Measurements from ENCODE around the gene ZYG11A. TPM values are rescaled to one million over a fixed set of nuclear protein-coding genes. Genes with fewer than 3 reads are reported as not detected.
"Not testable (repeated sequence)": the region's sequence is repeated elsewhere in the genome, so short reads cannot be mapped to it uniquely, and the experiment has no call there.

Gene ZYG11A
- total and polyA plus RNA-seq, 8 donors = 0.06 to 0.23 (median 0.18) TPM; not detected in 5

- H3K4me1 ChIP-seq = no peaks in the 10 kb centered on the region
- H3K9me3 ChIP-seq = no peaks in the 10 kb centered on the region
- WGBS, 5 donors = 74 to 91% (median 81%) methylated on average over 2 of the region's 2 CpGs
- DNase-seq = peak in 1 of 2 donors; percentile 17
- intact Hi-C loops (cut with DNase I; ENCODE audit: low total_unique reads) = no loop called here
- H3K36me3 ChIP-seq = peaks cover 25 to 85% (median 81%) of the 10 kb centered on the region in 4 donors
- H3K27me3 ChIP-seq = no peaks in the 10 kb centered on the region
- TF ChIP-seq EP300 (IDR thresholded peaks at IDR 0.05) (no peak), POLR2A (IDR thresholded peaks at IDR 0.05) (no peak), CTCF (IDR thresholded peaks at IDR 0.05) (no peak), POLR2AphosphoS5 (IDR thresholded peaks at IDR 0.05) (no peak)
- H3K4me3 ChIP-seq = no peak overlapping the region
- H3K27ac ChIP-seq = no peak overlapping the region
Observed at GRCh38 chr1:52814465-52814864, 28.1 kb upstream of the ZYG11A start.

GRCh38 chr1:52820830-52821229 is 21.7 kb upstream of the ZYG11A start:
- peaks cover 22 to 73% (median 64%) of the 10 kb centered on the region in 4 donors for H3K36me3 ChIP-seq
- DNase-seq; H3K4me1 ChIP-seq; H3K27me3 ChIP-seq; intact Hi-C loops (cut with DNase I; ENCODE audit: low total_unique reads); H3K9me3 ChIP-seq; H3K27ac ChIP-seq; H3K4me3 ChIP-seq: not testable (repeated sequence)
- 92 to 97% (median 97%) methylated on average over 5 of the region's 5 CpGs for WGBS, 5 donors

- intact Hi-C loops (cut with DNase I; ENCODE audit: low total_unique reads) = no loop called here
- no peak overlapping the region for H3K4me3 ChIP-seq
- no peak overlapping the region for H3K27ac ChIP-seq
- no peaks in the 10 kb centered on the region for H3K4me1 ChIP-seq
- no peaks in the 10 kb centered on the region for H3K9me3 ChIP-seq
- no peak for TF ChIP-seq POLR2AphosphoS5 (IDR thresholded peaks at IDR 0.05)
- TF ChIP-seq POLR2A (IDR thresholded peaks at IDR 0.05) = no peak
- no peak for TF ChIP-seq EP300 (IDR thresholded peaks at IDR 0.05)
- TF ChIP-seq CTCF (IDR thresholded peaks at IDR 0.05) = no peak
- H3K36me3 ChIP-seq = peaks cover 11 to 26% (median 19%) of the 10 kb centered on the region in 4 donors
- peak in 1 of 2 donors; percentile 21 for DNase-seq
- 5 to 17% (median 12%) methylated on average over 1 of the region's 1 CpG for WGBS, 5 donors
- H3K27me3 ChIP-seq = no peaks in the 10 kb centered on the region
Observed at GRCh38 chr1:52825868-52826267, 16.7 kb upstream of the ZYG11A start.

GRCh38 chr1:52834798-52835197 is 7.8 kb upstream of the ZYG11A start:
- 77 to 91% (median 85%) methylated on average over 3 of the region's 3 CpGs for WGBS, 5 donors

GRCh38 chr1:52836035-52836434 is 6.5 kb upstream of the ZYG11A start:
- no peaks in the 10 kb centered on the region for H3K9me3 ChIP-seq
- WGBS, 5 donors = 53 to 71% (median 67%) methylated on average over 3 of the region's 3 CpGs
- no peaks in the 10 kb centered on the region for H3K36me3 ChIP-seq
- H3K27me3 ChIP-seq = peaks cover 0 to 29% (median 0%) of the 10 kb centered on the region in 3 donors
- H3K4me3 ChIP-seq = no peak overlapping the region
- no peak overlapping the region for H3K27ac ChIP-seq
- intact Hi-C loops (cut with DNase I; ENCODE audit: low total_unique reads) = no loop called here
- TF ChIP-seq EP300 (IDR thresholded peaks at IDR 0.05) = no peak
- no peak for TF ChIP-seq POLR2AphosphoS5 (IDR thresholded peaks at IDR 0.05)
- TF ChIP-seq POLR2A (IDR thresholded peaks at IDR 0.05) = no peak
- TF ChIP-seq CTCF (IDR thresholded peaks at IDR 0.05) = no peak
- DNase-seq = no peak
- H3K4me1 ChIP-seq = no peaks in the 10 kb centered on the region

More at GRCh38 chr1:52834798-52835197, 7.8 kb upstream of the ZYG11A start:
- Histone ChIP-seq H3K27me3 (peaks cover 0 to 27% (median 0%) of the 10 kb centered on the region in 3 donors), H3K4me1 (no peaks in the 10 kb centered on the region), H3K4me3 (no peak overlapping the region), H3K36me3 (no peaks in the 10 kb centered on the region), H3K27ac (no peak overlapping the region), H3K9me3 (no peaks in the 10 kb centered on the region)
- TF ChIP-seq POLR2AphosphoS5 (IDR thresholded peaks at IDR 0.05) = no peak
- intact Hi-C loops (cut with DNase I; ENCODE audit: low total_unique reads) = no loop called here
- DNase-seq = no peak

GRCh38 chr1:52839175-52839574 is 3.4 kb upstream of the ZYG11A start:
- 92 to 97% (median 94%) methylated on average over 10 of the region's 10 CpGs for WGBS, 5 donors
- H3K27ac ChIP-seq; H3K9me3 ChIP-seq; H3K36me3 ChIP-seq; intact Hi-C loops (cut with DNase I; ENCODE audit: low total_unique reads); H3K4me3 ChIP-seq; DNase-seq: not testable (repeated sequence)
- peaks cover 13 to 18% (median 17%) of the 10 kb centered on the region in 4 donors for H3K4me1 ChIP-seq
- H3K27me3 ChIP-seq = peaks cover 0 to 59% (median 18%) of the 10 kb centered on the region in 3 donors

- intact Hi-C loops (cut with DNase I; ENCODE audit: low total_unique reads); H3K9me3 ChIP-seq; H3K4me3 ChIP-seq; H3K36me3 ChIP-seq; DNase-seq; H3K27ac ChIP-seq: not testable (repeated sequence)
- H3K4me1 ChIP-seq = peaks cover 13 to 18% (median 17%) of the 10 kb centered on the region in 4 donors
- WGBS, 5 donors = 77 to 94% (median 84%) methylated on average over 6 of the region's 6 CpGs
- H3K27me3 ChIP-seq = peaks cover 0 to 69% (median 19%) of the 10 kb centered on the region in 3 donors
Observed at GRCh38 chr1:52845119-52845518, 2.6 kb downstream of the ZYG11A start.
